ENCODE results near the gene SEH1L.

The SEH1L gene

GRCh38 chr18:12946549-12947284 lies 1.1 kb upstream of the SEH1L start:
- H3K27ac ChIP-seq (ENCODE audit: extremely low read depth, low read depth, low read length): peak overlapping the region; percentile 90
- no peaks in the 10 kb centered on the region for H3K9me3 ChIP-seq (ENCODE audit: control insufficient read depth, insufficient read depth, low read depth, low read length)
- peaks cover 5% of the 10 kb centered on the region for H3K4me1 ChIP-seq (ENCODE audit: control insufficient read depth, insufficient read depth, low read length)
- peak overlapping the region; percentile 51 for H3K4me3 ChIP-seq (ENCODE audit: low read depth, low read length)
- CTCF ChIA-PET: interaction anchor here (1.3 to 2.6 kb wide), 2 partner anchors 12 to 222 kb away, joined by 3 to 11 read pairs; no protein-coding TSS in a partner anchor
- POLR2A ChIA-PET: interaction anchor here (0.8 to 6.9 kb wide), 5 partner anchors 10 to 570 kb away, joined by 3 to 66 read pairs (median 7); partner anchors contain the start of genes AFG3L2, CEP192, CEP76 and PRELID3A
- peaks cover 2 to 9% of the 10 kb centered on the region in 2 experiments; a peak in 2 of 3 replicates for H3K36me3 ChIP-seq (ENCODE audit: control insufficient read depth in 2 of 2, insufficient read depth in 1 of 2, low read length in 2 of 2)
- TF ChIP-seq CTCF (tag by site-specific recombination; IDR thresholded peaks at IDR 0.05) (peak; percentile 68; the same call in 1 of the 2 replicates), KLF10 (tag by site-specific recombination; IDR thresholded peaks at IDR 0.05) (0 out of 2 replicates have a peak, but pooled peaks have one; percentile 27), PATZ1 (tag by site-specific recombination; IDR thresholded peaks at IDR 0.05) (0 out of 2 replicates have a peak, but pooled peaks have one; percentile 46), SCRT2 (tag by site-specific recombination; IDR thresholded peaks at IDR 0.05) (no peak), ZNF571 (tag by site-specific recombination; IDR thresholded peaks at IDR 0.05) (no peak), ZNF19 (tag by site-specific recombination; IDR thresholded peaks at IDR 0.05; ENCODE audit: low read depth) (no peak), ZSCAN5A (tag by site-specific recombination; IDR thresholded peaks at IDR 0.05) (no peak), ZBTB11 (tag by site-specific recombination; conservative IDR thresholded peaks at IDR 0.05; ENCODE audit: low read depth) (peak; percentile 60; the same call in 1 of the 2 replicates), ZIC2 (tag by site-specific recombination; IDR thresholded peaks at IDR 0.05) (no peak), PRDM1 (tag by site-specific recombination; IDR thresholded peaks at IDR 0.05) (peak; percentile 98), ZFP69B (tag by site-specific recombination; IDR thresholded peaks at IDR 0.05) (peak; percentile 98), ZNF521 (tag by site-specific recombination; IDR thresholded peaks at IDR 0.05) (no peak), PBX3 (CRISPR knock-in tag; IDR thresholded peaks at IDR 0.05) (no peak), ZBTB8A (tag by site-specific recombination; IDR thresholded peaks at IDR 0.05) (peak; percentile 78), GLIS1 (tag by site-specific recombination; IDR thresholded peaks at IDR 0.05) (peak; percentile 66), ZNF621 (tag by site-specific recombination; IDR thresholded peaks at IDR 0.05) (no peak), ZNF362 (tag by site-specific recombination; IDR thresholded peaks at IDR 0.05) (peak; percentile 37; the same call in 1 of the 2 replicates), ZBTB44 (tag by site-specific recombination; IDR thresholded peaks at IDR 0.05) (no peak), ZNF341 (tag by site-specific recombination; IDR thresholded peaks at IDR 0.05; ENCODE audit: low read depth) (peak; percentile 5; the same call in 1 of the 2 replicates), ZNF302 (tag by site-specific recombination; IDR thresholded peaks at IDR 0.05; ENCODE audit: low read depth) (no peak), AEBP2 (tag by site-specific recombination; IDR thresholded peaks at IDR 0.05; ENCODE audit: borderline replicate concordance) (no peak), ZXDB (tag by site-specific recombination; IDR thresholded peaks at IDR 0.05) (peak; percentile 84; the same call in 1 of the 2 replicates)

All from HEK293 (cell line).